PC-3 (cell line): ENCODE results near the gene INIP. TPM values are rescaled to one million over a fixed set of nuclear protein-coding genes. Genes with fewer than 3 reads are reported as not detected.

Experiments used
- ATAC-seq: fragments of 200-7000 bp; cut with Tn5 transposase; 2 replicates; pipeline ENCODE4 v1.9.1; 2020; ENCODE audit warnings: mild to moderate bottlenecking, moderate library complexity
- BruUV-seq: library from RNA; stranded (reverse); fragments of 400-500 nt; replicated peaks from 2 replicates; lab custom pipeline; 2021; lab: Mats Ljungman, UMichigan
- CTCF ChIA-PET: fragments of 300-600 bp; sonication (Branson Sonifier 250); formaldehyde crosslinking; loops from one replicate; lab custom pipeline; 2022; ENCODE audit warnings: antibody characterized with exemption; lab: Charles Lee
- POLR2A ChIA-PET: fragments of 300-600 bp; sonication (Branson Sonifier 250); formaldehyde crosslinking; loops from one replicate; lab custom pipeline; 2022; ENCODE audit warnings: antibody characterized with exemption; ENCODE audit not compliant: unreplicated experiment; lab: Charles Lee
- DNase-seq: peaks from one replicate; pipeline ENCODE4 v3.0.0-alpha.2; 2015
- H2AFZ ChIP-seq: fragments of 300-600 bp; sonication (generic); 2 replicates; pipeline ENCODE4 v1.6.0; 2016; ENCODE audit warnings: antibody characterized with exemption, low read length
- H3F3A ChIP-seq: fragments of 300-600 bp; sonication (generic); one replicate; pipeline ENCODE4 v1.6.0; 2017; ENCODE audit warnings: antibody characterized with exemption, low read length, control low read depth, mild to moderate bottlenecking; ENCODE audit not compliant: unreplicated experiment
- H3K27ac ChIP-seq: fragments of 300-600 bp; sonication (generic); 2 replicates; pipeline ENCODE4 v1.5.1; 2016; ENCODE audit warnings: mild to moderate bottlenecking, low read length
- H3K27me3 ChIP-seq: fragments of 300-600 bp; sonication (generic); 2 replicates; pipeline ENCODE4 v1.6.1; 2016; ENCODE audit warnings: low read length, mixed read lengths
- H3K36me3 ChIP-seq: fragments of 300-600 bp; sonication (generic); 2 replicates; pipeline ENCODE4 v1.6.1; 2016; ENCODE audit warnings: low read depth, mixed run types, low read length, mixed read lengths
- H3K4me1 ChIP-seq: fragments of 300-600 bp; sonication (generic); 2 replicates; pipeline ENCODE4 v1.5.1; 2016; ENCODE audit warnings: low read length; ENCODE audit not compliant: insufficient read depth
- H3K4me2 ChIP-seq: fragments of 300-600 bp; sonication (generic); 2 replicates; pipeline ENCODE4 v1.6.0; 2016; ENCODE audit warnings: low read length
- H3K4me3 ChIP-seq: fragments of 300-600 bp; sonication (generic); 2 replicates; pipeline ENCODE4 v1.5.1; 2016; ENCODE audit warnings: mild to moderate bottlenecking, low read length, mixed read lengths
- H3K79me2 ChIP-seq: fragments of 300-600 bp; sonication (generic); 2 replicates; pipeline ENCODE4 v1.6.1; 2017; ENCODE audit warnings: low read length, mixed read lengths
- H3K9ac ChIP-seq: fragments of 300-600 bp; sonication (generic); 2 replicates; pipeline ENCODE4 v1.6.0; 2016; ENCODE audit warnings: mild to moderate bottlenecking, low read length
- H3K9me2 ChIP-seq: fragments of 300-600 bp; sonication (generic); replicated peaks from 2 replicates; pipeline ENCODE4 v1.6.1; 2016; ENCODE audit warnings: mixed run types, low read length, mixed read lengths
- H3K9me3 ChIP-seq: fragments of 300-600 bp; sonication (generic); 2 replicates; pipeline ENCODE4 v1.6.1; 2016; ENCODE audit warnings: low read length, mixed read lengths
- H4K20me1 ChIP-seq: fragments of 300-600 bp; sonication (generic); 2 replicates; pipeline ENCODE4 v1.6.1; 2016; ENCODE audit warnings: low read length, mixed read lengths
- EZH2 ChIP-seq: fragments of 300-600 bp; sonication (generic); IDR thresholded peaks from one replicate; pipeline ENCODE4 v1.6.1; 2017; ENCODE audit warnings: antibody characterized with exemption, mild to moderate bottlenecking, low read length; ENCODE audit not compliant: unreplicated experiment
- EZH2phosphoT487 ChIP-seq: fragments of 300-600 bp; sonication (generic); IDR thresholded peaks from 2 replicates; pipeline ENCODE4 v1.6.1; 2018; ENCODE audit warnings: mild to moderate bottlenecking, antibody characterized with exemption, low read length, borderline replicate concordance
- intact Hi-C: fragments of 100-400 bp; cut with micrococcal nuclease; formaldehyde crosslinking; loops from 2 replicates; pipeline ENCODE4 v1.9.0; 2023
- total RNA-seq: library from RNA; depleted of rRNA; stranded (reverse); fragments of >200 nt; gene quantifications from 2 replicates; pipeline ENCODE4 v1.2.3, GENCODE V29; 2014
- TF ChIP-seq, protein P1 (sequence below): fragments of 300-600 bp; sonication (generic); conservative IDR thresholded peaks from 2 replicates; pipeline ENCODE4 v1.5.1; 2017; ENCODE audit warnings: antibody characterized with exemption, low read depth, mild to moderate bottlenecking, low read length

INIP gene
- total RNA-seq, 1 experiment from 2014 or later: 15.1 TPM

DNA sequence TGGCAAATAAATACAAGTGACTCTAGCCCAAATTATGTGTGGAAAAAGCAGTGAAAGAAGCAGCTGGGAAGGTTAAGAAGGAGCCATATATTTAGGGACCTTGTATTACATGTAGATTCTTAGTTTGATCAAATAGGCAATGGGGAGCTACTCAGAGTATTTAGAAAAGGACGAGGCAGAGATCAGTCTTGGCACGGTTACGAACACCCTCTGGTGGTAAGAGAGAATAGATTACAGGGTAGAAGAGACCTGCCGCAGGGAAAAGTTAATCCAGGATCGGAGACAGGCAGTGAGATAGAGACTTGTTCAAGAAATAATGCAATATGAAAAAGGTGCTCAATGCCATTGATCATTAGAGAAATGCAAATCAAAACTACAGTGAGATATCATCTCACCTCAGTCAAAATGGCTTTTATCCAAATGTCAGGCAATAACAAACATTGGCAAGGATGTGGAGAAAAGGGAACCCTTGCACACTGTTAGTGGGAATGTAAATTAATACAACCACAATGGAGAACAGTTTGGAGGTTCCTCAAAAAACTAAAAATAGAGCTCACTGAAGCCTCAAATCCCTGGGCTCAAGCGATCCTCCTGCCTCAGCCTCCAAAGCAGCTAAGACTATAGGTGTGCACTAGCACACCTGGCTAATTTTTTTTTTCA, 12.0 kb downstream of the INIP start:
- Histone ChIP-seq H3K4me2 (no peak overlapping the region), H3F3A (no peaks in the 10 kb centered on the region), H3K4me3 (no peak overlapping the region), H3K9ac (no peak overlapping the region), H3K36me3 (peaks cover 7% of the 10 kb centered on the region; the same call in 1 of the 2 replicates), H2AFZ (no peak overlapping the region), H3K27me3 (no peaks in the 10 kb centered on the region), H3K9me3 (no peaks in the 10 kb centered on the region), H3K4me1 (no peaks in the 10 kb centered on the region), H3K9me2 (no peaks in the 10 kb centered on the region), H3K79me2 (peaks cover 32% of the 10 kb centered on the region), H4K20me1 (no peaks in the 10 kb centered on the region), H3K27ac (no peak overlapping the region)
- ChIA-PET CTCF (interaction anchor here (0.7 to 1.0 kb wide), 2 partner anchors 114 to 217 kb away, joined by 3 read pairs; no protein-coding TSS in a partner anchor), POLR2A (no interaction called here)
- intact Hi-C loops: loop anchor here (2.0 kb wide), 1 partner anchor 219 kb away; the partner anchor contains the start of gene KIAA1958
- ATAC-seq (peak; percentile 49; the same call in 1 of the 2 replicates), DNase-seq (peak; percentile 35)
- no TSS peak for BruUV-seq
- no peak for TF ChIP-seq EZH2
- TF ChIP-seq, protein P1, sequence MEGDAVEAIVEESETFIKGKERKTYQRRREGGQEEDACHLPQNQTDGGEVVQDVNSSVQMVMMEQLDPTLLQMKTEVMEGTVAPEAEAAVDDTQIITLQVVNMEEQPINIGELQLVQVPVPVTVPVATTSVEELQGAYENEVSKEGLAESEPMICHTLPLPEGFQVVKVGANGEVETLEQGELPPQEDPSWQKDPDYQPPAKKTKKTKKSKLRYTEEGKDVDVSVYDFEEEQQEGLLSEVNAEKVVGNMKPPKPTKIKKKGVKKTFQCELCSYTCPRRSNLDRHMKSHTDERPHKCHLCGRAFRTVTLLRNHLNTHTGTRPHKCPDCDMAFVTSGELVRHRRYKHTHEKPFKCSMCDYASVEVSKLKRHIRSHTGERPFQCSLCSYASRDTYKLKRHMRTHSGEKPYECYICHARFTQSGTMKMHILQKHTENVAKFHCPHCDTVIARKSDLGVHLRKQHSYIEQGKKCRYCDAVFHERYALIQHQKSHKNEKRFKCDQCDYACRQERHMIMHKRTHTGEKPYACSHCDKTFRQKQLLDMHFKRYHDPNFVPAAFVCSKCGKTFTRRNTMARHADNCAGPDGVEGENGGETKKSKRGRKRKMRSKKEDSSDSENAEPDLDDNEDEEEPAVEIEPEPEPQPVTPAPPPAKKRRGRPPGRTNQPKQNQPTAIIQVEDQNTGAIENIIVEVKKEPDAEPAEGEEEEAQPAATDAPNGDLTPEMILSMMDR: peak; percentile 48

DNA sequence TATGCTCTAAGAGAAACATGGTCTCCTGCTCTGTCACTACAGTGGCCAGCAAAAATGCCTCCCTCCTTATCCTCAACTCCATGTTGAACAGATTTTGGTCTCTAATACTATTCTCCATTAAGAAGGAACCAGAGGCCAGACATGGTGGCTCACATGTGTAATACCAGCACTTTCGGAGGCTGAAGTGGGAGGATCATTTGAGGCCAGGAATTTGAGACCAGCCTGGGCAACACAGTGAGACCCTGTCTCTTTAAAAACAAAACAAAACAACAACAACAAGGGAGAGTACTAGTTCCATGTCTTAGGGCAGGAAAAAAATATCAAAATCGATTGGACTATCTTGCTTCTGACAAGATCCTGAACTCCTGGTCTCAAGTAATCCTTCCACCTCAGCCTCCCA, 14.6 kb downstream of the INIP start:
- H3K79me2 ChIP-seq: peaks cover 16% of the 10 kb centered on the region
- H3K4me3 ChIP-seq: no peak overlapping the region
- H4K20me1 ChIP-seq: no peaks in the 10 kb centered on the region
- TF ChIP-seq EZH2phosphoT487: no peak
- TF ChIP-seq EZH2: no peak
- TF ChIP-seq, protein P1: no peak
- no peak for ATAC-seq
- H3K4me1 ChIP-seq: no peaks in the 10 kb centered on the region
- no peaks in the 10 kb centered on the region for H3K9me2 ChIP-seq
- intact Hi-C loops: no loop called here
- BruUV-seq: no TSS peak
- no peak overlapping the region for H2AFZ ChIP-seq
- H3F3A ChIP-seq: no peaks in the 10 kb centered on the region
- H3K27me3 ChIP-seq: no peaks in the 10 kb centered on the region
- H3K9me3 ChIP-seq: no peaks in the 10 kb centered on the region
- no peak for DNase-seq
- no peaks in the 10 kb centered on the region for H3K36me3 ChIP-seq
- CTCF ChIA-PET: no interaction called here
- H3K4me2 ChIP-seq: no peak overlapping the region
- no peak overlapping the region for H3K27ac ChIP-seq
- POLR2A ChIA-PET: no interaction called here
- H3K9ac ChIP-seq: no peak overlapping the region

DNA sequence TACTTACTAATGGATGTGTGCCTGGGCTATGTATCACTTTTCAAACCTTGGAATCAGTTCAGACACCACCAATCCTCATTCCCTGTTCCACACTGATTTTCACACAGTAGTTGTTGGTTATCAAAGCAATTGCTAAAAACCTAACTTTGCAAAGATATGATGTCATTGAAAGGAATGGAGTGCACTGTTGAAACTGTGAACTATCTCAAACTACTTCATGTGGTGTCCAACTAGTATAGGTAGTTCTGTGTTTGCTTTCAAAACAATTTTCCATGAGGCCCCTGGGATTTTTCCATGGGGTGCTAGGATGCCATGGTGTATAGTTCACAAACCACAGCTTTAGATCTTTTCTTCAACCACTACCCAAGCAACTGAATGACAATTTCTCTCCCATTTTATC, 17.8 kb downstream of the INIP start:
- intact Hi-C loops: no loop called here
- no peaks in the 10 kb centered on the region for H4K20me1 ChIP-seq
- H3K9me2 ChIP-seq: no peaks in the 10 kb centered on the region
- ChIA-PET POLR2A (no interaction called here), CTCF (no interaction called here)
- H3K9ac ChIP-seq: no peak overlapping the region
- no peak overlapping the region for H3K4me3 ChIP-seq
- H3K4me1 ChIP-seq: no peaks in the 10 kb centered on the region
- peaks cover 5% of the 10 kb centered on the region; the same call in 1 of the 2 replicates for H3K36me3 ChIP-seq
- H3K27ac ChIP-seq: no peak overlapping the region
- no peak overlapping the region for H2AFZ ChIP-seq
- BruUV-seq: no TSS peak
- TF ChIP-seq EZH2phosphoT487: no peak
- TF ChIP-seq, protein P1: no peak
- no peak for TF ChIP-seq EZH2
- H3K4me2 ChIP-seq: no peak overlapping the region
- no peaks in the 10 kb centered on the region for H3K9me3 ChIP-seq
- DNase-seq (no peak), ATAC-seq (no peak)
- no peaks in the 10 kb centered on the region for H3K27me3 ChIP-seq
- H3K79me2 ChIP-seq: peaks cover 11% of the 10 kb centered on the region; the same call in 1 of the 2 replicates
- no peaks in the 10 kb centered on the region for H3F3A ChIP-seq
